Measurements from ENCODE around the gene MOCOS. TPM values are rescaled to one million over a fixed set of nuclear protein-coding genes. Genes with fewer than 3 reads are reported as not detected.

Gene MOCOS
- total RNA-seq, 1 donor from 2014 or later = 15.3 TPM

- Histone ChIP-seq H3K36me3 (ENCODE audit: control insufficient read depth, insufficient read depth, low read length) (peaks cover 1% of the 10 kb centered on the region), H3K4me3 (ENCODE audit: low read depth, low read length) (no peak overlapping the region), H3K27me3 (ENCODE audit: control insufficient read depth, insufficient read depth, low read length) (no peaks in the 10 kb centered on the region)
- DNase-seq (ENCODE audit: low read depth) = no peak
- TF ChIP-seq CTCF (IDR thresholded peaks at IDR 0.05; ENCODE audit: insufficient read depth, low read length, poor library complexity, severe bottlenecking) = no peak
Observed at GRCh38 chr18:36169938-36170337, 17.4 kb upstream of the MOCOS start.

GRCh38 chr18:36175481-36175880, 11.8 kb upstream of the MOCOS start:
- TF ChIP-seq CTCF (IDR thresholded peaks at IDR 0.05; ENCODE audit: insufficient read depth, low read length, poor library complexity, severe bottlenecking) = no peak
- no peak for DNase-seq (ENCODE audit: low read depth)
- Histone ChIP-seq H3K27me3 (ENCODE audit: control insufficient read depth, insufficient read depth, low read length) (no peaks in the 10 kb centered on the region), H3K36me3 (ENCODE audit: control insufficient read depth, insufficient read depth, low read length) (peaks cover 3% of the 10 kb centered on the region), H3K4me3 (ENCODE audit: low read depth, low read length) (no peak overlapping the region)

GRCh38 chr18:36176177-36176584, 11.1 kb upstream of the MOCOS start:
- H3K27me3 ChIP-seq (ENCODE audit: control insufficient read depth, insufficient read depth, low read length) = no peaks in the 10 kb centered on the region
- H3K36me3 ChIP-seq (ENCODE audit: control insufficient read depth, insufficient read depth, low read length) = peaks cover 3% of the 10 kb centered on the region
- no peak for TF ChIP-seq CTCF (IDR thresholded peaks at IDR 0.05; ENCODE audit: insufficient read depth, low read length, poor library complexity, severe bottlenecking)
- DNase-seq (ENCODE audit: low read depth) = no peak
- no peak overlapping the region for H3K4me3 ChIP-seq (ENCODE audit: low read depth, low read length)

GRCh38 chr18:36176711-36177110, 10.6 kb upstream of the MOCOS start:
- Histone ChIP-seq H3K36me3 (ENCODE audit: control insufficient read depth, insufficient read depth, low read length) (peaks cover 3% of the 10 kb centered on the region), H3K4me3 (ENCODE audit: low read depth, low read length) (no peak overlapping the region), H3K27me3 (ENCODE audit: control insufficient read depth, insufficient read depth, low read length) (no peaks in the 10 kb centered on the region)
- TF ChIP-seq CTCF (IDR thresholded peaks at IDR 0.05; ENCODE audit: insufficient read depth, low read length, poor library complexity, severe bottlenecking) = no peak
- no peak for DNase-seq (ENCODE audit: low read depth)

- TF ChIP-seq CTCF (IDR thresholded peaks at IDR 0.05; ENCODE audit: insufficient read depth, low read length, poor library complexity, severe bottlenecking) = no peak
- Histone ChIP-seq H3K4me3 (ENCODE audit: low read depth, low read length) (no peak overlapping the region), H3K27me3 (ENCODE audit: control insufficient read depth, insufficient read depth, low read length) (no peaks in the 10 kb centered on the region), H3K36me3 (ENCODE audit: control insufficient read depth, insufficient read depth, low read length) (peaks cover 2% of the 10 kb centered on the region)
- no peak for DNase-seq (ENCODE audit: low read depth)
Observed at GRCh38 chr18:36177913-36178312, 9.4 kb upstream of the MOCOS start.

GRCh38 chr18:36179562-36180355, 7.5 kb upstream of the MOCOS start:
- no peak for DNase-seq (ENCODE audit: low read depth)
- Histone ChIP-seq H3K27me3 (ENCODE audit: control insufficient read depth, insufficient read depth, low read length) (no peaks in the 10 kb centered on the region), H3K36me3 (ENCODE audit: control insufficient read depth, insufficient read depth, low read length) (peaks cover 2% of the 10 kb centered on the region), H3K4me3 (ENCODE audit: low read depth, low read length) (no peak overlapping the region)
- no peak for TF ChIP-seq CTCF (IDR thresholded peaks at IDR 0.05; ENCODE audit: insufficient read depth, low read length, poor library complexity, severe bottlenecking)
